ENCODE measurements around the gene USP6.

GRCh38 chr17:5068236-5068635 is 47.6 kb upstream of the USP6 start:
- TF ChIP-seq CTCF (IDR thresholded peaks at IDR 0.05), result no peak
- no peak for TF ChIP-seq POLR2A (IDR thresholded peaks at IDR 0.05)
- TF ChIP-seq EP300 (IDR thresholded peaks at IDR 0.05), result no peak

Data from tibial nerve (tissue), 4 donors.